HAP-1 (cell line): Measurements from ENCODE around the gene NGEF.
A peak's percentile ranks its signal among the peaks of the same experiment; 100 is the strongest.

ENCODE experiments used
- DNase-seq, 2 experiments: peaks; one replicate each; pipeline ENCODE4 v3.0.0-alpha.2; 2016 to 2020; ENCODE audit warnings: low spot score in 2 of 2
- H3K27me3 ChIP-seq: fragments of 250-450 bp; sonication (Bioruptor Pico); 2 replicates; pipeline ENCODE4 v1.5.1; 2020; ENCODE audit warnings: low read depth, mild to moderate bottlenecking, moderate library complexity
- H3K36me3 ChIP-seq: fragments of 250-450 bp; sonication (Bioruptor Pico); replicated peaks from 2 replicates; pipeline ENCODE4 v1.5.1; 2020; ENCODE audit warnings: mild to moderate bottlenecking
- H3K4me1 ChIP-seq: fragments of 250-450 bp; sonication (Bioruptor Pico); 2 replicates; pipeline ENCODE4 v1.5.1; 2020; ENCODE audit warnings: mild to moderate bottlenecking
- H3K4me3 ChIP-seq: fragments of 250-450 bp; sonication (Bioruptor Pico); 2 replicates; pipeline ENCODE4 v1.5.1; 2020; ENCODE audit warnings: mild to moderate bottlenecking, moderate library complexity
- H3K9me3 ChIP-seq: fragments of 250-450 bp; sonication (Bioruptor Pico); 2 replicates; pipeline ENCODE4 v1.5.1; 2020; ENCODE audit warnings: mild to moderate bottlenecking, moderate library complexity
- in situ Hi-C: fragments of 300-500 bp; cut with MboI; formaldehyde crosslinking; loops from 3 replicates; pipeline ENCODE4 v1.14.3; 2020; ENCODE audit warnings: low sequenced_read_pairs, inconsistent platforms, mixed read lengths

NGEF gene

DNA sequence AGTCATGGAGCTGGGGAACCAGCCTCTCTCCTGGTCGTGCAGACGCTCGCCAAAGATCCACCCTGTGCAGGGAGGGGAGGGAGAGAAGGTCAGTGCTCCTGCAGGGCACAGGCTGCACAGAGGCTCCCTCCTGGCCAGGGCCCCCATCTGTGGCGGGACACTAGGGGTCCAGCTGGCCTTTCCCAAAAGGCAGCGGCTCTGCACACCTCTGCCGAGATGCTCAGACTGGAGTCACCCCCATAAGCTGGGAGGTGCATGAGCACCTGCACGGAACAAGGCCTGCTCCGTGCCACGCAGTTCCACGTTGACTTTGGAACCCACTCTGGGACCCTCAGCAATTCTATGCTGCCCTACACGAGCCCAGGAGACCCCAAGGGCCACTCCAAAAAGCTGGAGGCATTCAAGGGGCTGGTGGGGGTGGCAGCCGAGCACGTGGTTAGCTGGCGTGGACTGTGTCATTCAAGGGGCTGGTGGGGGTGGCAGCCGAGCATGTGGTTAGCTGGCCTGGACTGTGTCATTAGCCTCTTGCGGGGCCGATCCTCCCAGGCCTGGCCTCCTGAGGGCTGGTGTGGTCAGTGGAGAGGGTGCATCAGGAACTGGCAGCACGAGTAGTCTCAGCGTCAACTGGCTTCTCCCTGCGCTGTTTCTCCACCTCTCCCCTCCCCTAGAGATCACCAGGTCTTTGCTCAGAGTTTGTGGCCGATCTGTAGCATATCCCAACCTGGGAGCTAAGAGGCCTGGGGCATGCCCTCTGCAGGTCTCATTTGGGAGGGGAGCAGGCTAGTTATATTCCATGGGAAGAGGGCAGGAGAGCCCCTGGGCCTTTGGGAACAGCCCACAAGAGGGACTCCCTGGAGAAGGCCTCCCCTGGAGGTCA lies 133.2 kb downstream of the NGEF start:
- H3K27me3 ChIP-seq = no peaks in the 10 kb centered on the region
- in situ Hi-C loops = no loop called here
- no peaks in the 10 kb centered on the region for H3K36me3 ChIP-seq
- no peaks in the 10 kb centered on the region for H3K9me3 ChIP-seq
- no peak for DNase-seq
- H3K4me1 ChIP-seq = peaks cover 4% of the 10 kb centered on the region
- no peak overlapping the region for H3K4me3 ChIP-seq

DNA sequence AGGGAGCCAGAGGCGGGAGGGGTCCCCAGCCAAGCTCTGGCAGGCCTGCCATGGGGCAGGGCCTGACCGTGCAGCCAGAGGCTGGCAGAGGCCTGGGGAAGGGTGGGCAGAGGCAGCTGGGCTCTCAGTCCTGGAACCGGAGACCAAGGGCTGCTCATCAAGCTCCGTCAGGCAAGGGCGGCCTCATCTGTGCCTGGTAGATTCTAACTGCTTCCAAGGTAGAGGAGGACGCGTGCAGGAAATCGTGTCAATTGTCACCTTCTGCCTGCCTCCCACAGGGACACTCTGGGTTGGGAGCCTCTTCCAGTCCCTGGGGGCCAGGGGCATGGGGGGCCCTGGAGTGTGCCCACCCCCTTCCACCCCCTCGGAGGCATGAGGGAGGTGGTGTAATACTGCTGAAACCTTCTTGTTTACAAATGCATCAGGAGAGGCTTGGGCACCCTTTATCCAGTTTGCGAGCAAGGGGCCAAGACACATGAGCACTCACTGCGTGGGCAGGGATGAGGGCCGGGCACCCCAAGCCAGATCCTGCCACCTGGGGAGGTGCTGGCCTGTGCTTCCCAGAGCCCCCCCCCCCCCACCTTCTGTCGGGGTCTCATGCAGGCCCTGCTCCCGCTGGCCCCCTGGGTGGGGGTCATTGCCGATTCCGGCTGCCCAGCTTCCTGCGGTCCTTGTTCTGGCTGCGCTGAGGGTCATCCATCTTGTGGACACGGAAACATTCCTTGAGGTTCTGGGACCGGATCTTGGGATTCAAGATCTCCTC lies 134.0 kb downstream of the NGEF start:
- no peaks in the 10 kb centered on the region for H3K36me3 ChIP-seq
- no peaks in the 10 kb centered on the region for H3K27me3 ChIP-seq
- H3K4me1 ChIP-seq = peaks cover 4% of the 10 kb centered on the region
- no peak for DNase-seq
- H3K4me3 ChIP-seq = no peak overlapping the region
- no peaks in the 10 kb centered on the region for H3K9me3 ChIP-seq
- in situ Hi-C loops = no loop called here

GRCh38 chr2:232877940-232878511 lies 135.0 kb downstream of the NGEF start:
- H3K27me3 ChIP-seq = no peaks in the 10 kb centered on the region
- DNase-seq = no peak
- H3K4me3 ChIP-seq = no peak overlapping the region
- no peaks in the 10 kb centered on the region for H3K36me3 ChIP-seq
- no peaks in the 10 kb centered on the region for H3K9me3 ChIP-seq
- peaks cover 4% of the 10 kb centered on the region for H3K4me1 ChIP-seq
- in situ Hi-C loops = no loop called here

GRCh38 chr2:232876978-232877441 lies 136.0 kb downstream of the NGEF start:
- in situ Hi-C loops = no loop called here
- H3K27me3 ChIP-seq = no peaks in the 10 kb centered on the region
- no peaks in the 10 kb centered on the region for H3K9me3 ChIP-seq
- peaks cover 4% of the 10 kb centered on the region for H3K4me1 ChIP-seq
- H3K36me3 ChIP-seq = no peaks in the 10 kb centered on the region
- H3K4me3 ChIP-seq = peak overlapping the region; percentile 54
- no peak for DNase-seq

GRCh38 chr2:232876161-232876977 lies 136.7 kb downstream of the NGEF start:
- H3K9me3 ChIP-seq = no peaks in the 10 kb centered on the region
- peak; percentile 22 to 71 for DNase-seq
- H3K36me3 ChIP-seq = no peaks in the 10 kb centered on the region
- H3K4me3 ChIP-seq = peak overlapping the region; percentile 54
- H3K27me3 ChIP-seq = no peaks in the 10 kb centered on the region
- in situ Hi-C loops = no loop called here
- peaks cover 4% of the 10 kb centered on the region for H3K4me1 ChIP-seq

DNA sequence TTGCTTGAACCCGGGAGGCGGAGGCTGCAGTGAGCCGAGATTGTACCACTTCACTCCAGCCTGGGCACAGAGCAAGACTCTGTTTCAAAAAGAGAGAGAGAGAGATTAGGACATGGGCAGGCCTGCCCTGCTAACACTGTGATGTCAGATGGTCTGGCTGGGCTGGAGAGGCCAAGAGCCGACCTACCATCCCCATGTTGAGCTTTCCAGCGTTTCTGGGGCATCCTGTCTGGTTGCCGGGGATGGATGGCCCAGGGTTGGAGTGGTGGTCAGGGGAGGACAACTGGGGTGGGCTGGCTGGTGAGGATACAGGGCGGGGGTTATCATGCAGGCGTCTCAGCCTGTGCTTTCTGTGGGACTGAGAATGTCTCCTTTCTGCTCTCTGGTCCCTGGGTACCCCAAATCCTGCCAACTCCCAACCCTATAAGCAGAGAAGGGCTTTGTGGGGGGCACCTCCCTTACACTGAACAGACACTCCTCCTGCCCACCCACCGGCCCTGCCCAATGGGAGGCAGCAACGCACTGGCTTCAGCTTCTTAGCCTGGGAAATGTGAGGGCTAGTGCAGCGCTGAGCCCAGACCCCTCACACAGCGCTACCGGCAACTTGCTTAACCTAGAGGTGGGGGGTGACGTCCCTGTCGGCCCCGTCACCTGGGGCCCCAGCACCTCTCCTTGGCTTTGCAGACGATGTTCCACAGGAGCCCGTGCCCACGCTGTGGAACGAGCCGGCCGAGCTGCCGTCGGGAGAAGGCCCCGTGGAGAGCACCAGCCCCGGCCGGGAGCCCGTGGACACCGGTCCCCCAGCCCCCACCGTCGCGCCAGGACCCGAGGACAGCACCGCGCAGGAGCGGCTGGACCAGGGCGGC lies 137.6 kb downstream of the NGEF start:
- no peaks in the 10 kb centered on the region for H3K36me3 ChIP-seq
- peak overlapping the region; percentile 54 for H3K4me3 ChIP-seq
- H3K27me3 ChIP-seq = no peaks in the 10 kb centered on the region
- H3K9me3 ChIP-seq = no peaks in the 10 kb centered on the region
- in situ Hi-C loops = no loop called here
- peak in 1 of 2 experiments; percentile 53 for DNase-seq
- peaks cover 4% of the 10 kb centered on the region for H3K4me1 ChIP-seq

DNA sequence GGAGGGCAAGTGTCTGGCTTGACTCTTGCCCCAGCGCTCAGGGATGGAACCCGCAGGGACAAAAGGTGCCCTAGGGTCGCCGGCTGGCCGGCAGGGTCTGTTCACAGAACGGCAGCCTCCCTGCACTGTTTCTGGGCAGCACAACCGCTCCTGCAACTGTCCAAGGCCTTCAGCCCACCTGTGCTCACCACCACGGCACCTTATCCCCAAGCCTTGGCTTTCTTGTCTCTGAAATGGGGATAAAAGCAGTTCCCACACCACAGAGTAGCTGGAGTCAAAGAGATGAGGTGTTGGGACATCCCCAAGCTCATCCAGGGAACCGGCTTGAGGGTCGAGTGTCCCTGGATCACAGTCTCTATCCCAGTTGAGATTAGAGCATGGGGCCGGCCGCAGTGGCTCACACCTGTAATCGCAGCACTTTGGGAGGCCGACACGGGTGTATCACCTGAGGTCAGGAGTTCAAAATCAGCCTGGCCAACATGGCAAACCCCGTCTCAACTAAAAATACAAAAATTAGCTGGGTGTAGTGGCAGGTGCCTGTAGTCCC lies 138.3 kb downstream of the NGEF start:
- no peaks in the 10 kb centered on the region for H3K36me3 ChIP-seq
- no peaks in the 10 kb centered on the region for H3K9me3 ChIP-seq
- H3K4me3 ChIP-seq = no peak overlapping the region
- in situ Hi-C loops = no loop called here
- no peaks in the 10 kb centered on the region for H3K27me3 ChIP-seq
- H3K4me1 ChIP-seq = peaks cover 4% of the 10 kb centered on the region
- no peak for DNase-seq

- in situ Hi-C loops = no loop called here
- DNase-seq = no peak
- no peaks in the 10 kb centered on the region for H3K27me3 ChIP-seq
- no peaks in the 10 kb centered on the region for H3K36me3 ChIP-seq
- peaks cover 4% of the 10 kb centered on the region for H3K4me1 ChIP-seq
- H3K9me3 ChIP-seq = no peaks in the 10 kb centered on the region
- no peak overlapping the region for H3K4me3 ChIP-seq
These were observed 139.0 kb downstream of the NGEF start for GRCh38 chr2:232873909-232874641.

DNA sequence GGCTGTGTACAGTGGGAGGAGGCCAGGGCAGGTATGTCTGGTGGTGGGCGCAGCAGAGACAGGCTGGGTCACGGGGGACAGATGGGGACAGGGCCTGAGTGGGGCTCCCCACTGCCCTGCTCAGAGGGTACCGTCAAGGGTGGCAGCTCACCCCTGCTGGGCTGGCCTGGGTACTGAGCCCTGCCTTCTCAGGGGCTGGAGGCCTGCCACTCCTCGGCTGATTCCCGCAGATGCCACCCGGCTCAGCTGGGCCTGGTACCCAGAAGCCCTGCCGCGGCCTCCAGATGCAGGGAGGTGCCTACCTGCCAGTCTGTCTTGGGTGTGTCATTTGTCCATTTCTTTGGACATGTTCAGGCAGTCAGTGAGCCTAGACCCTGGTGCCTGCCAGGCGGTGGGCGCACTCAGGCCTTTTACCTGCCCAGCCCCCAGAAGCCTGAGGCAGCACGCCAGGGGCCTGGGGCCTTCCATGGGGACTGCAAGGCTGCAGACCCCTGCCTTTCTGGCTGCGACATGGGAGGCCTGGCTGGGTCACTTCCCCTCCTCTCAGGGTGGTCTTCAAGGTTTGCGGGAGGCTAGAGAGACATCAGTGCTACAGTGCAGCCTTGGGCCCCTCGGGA lies 139.7 kb downstream of the NGEF start:
- no peak for DNase-seq
- no peaks in the 10 kb centered on the region for H3K36me3 ChIP-seq
- H3K9me3 ChIP-seq = no peaks in the 10 kb centered on the region
- H3K27me3 ChIP-seq = no peaks in the 10 kb centered on the region
- in situ Hi-C loops = no loop called here
- peaks cover 4% of the 10 kb centered on the region for H3K4me1 ChIP-seq
- no peak overlapping the region for H3K4me3 ChIP-seq

DNA sequence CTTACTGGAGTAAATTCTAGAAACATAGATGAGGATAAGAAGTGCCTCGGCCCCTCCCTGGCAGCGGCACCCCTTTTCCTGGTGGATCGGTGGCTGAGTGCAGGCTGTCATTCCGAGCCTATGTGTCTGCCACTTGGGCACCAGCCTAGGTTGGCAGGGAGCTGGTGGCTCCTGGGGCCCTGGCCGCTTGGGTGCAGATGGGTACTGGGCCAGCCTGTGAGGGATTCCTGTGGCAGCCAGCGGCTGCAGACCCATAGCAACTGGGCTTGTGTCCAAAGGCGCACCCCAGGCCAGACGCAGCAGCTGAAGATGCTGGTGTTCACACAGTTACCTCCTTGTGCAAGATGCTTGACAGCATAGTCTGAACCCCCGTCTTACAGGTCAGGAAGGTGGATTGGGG lies 140.2 kb downstream of the NGEF start:
- no peaks in the 10 kb centered on the region for H3K9me3 ChIP-seq
- no peak for DNase-seq
- peaks cover 4% of the 10 kb centered on the region for H3K4me1 ChIP-seq
- in situ Hi-C loops = no loop called here
- H3K36me3 ChIP-seq = no peaks in the 10 kb centered on the region
- no peak overlapping the region for H3K4me3 ChIP-seq
- no peaks in the 10 kb centered on the region for H3K27me3 ChIP-seq

DNA sequence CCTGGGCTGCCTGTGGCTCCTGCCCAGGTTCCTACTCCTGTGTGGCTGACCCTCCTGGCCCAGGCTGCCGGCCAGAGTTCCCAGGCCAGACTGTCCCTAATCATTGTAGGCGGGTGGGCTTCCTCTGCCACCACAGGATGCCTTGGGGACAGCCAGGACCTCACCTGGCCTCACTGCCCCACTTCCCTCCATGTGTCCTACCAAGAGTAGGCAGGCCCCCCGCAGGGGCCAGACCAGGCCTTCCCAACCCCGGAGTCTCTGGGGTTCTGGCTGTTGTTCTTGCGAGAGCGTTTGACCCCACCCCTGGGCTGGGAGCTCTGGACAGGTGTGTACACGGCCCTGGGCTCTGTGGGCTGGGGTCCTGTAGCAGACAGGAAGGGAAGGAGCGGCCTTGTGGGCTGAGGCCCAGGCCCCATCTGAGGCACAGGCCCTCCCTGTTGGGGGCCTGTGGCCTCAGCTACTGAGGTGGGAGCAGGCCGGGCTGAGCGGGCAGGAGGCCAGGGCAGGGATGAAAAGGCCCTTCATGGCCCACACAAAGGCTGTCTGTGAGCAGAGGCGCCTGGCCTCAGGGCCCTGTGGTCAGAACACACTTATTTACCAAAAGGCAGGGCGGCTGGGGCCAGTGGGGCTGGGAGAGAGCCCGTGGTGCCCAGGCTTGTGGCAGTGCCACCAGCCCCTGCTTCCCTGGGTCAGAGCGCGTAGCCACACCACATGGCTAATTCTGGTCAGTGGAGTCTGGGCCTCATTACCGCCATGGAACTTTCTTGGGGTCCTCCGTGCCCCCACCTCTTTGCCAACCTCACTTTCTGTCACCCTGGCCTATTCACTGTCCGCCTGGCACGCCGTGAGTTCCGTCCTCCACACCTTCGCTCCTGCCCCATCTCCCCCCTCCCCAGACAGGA lies 141.0 kb downstream of the NGEF start:
- in situ Hi-C loops = no loop called here
- no peak overlapping the region for H3K4me3 ChIP-seq
- no peaks in the 10 kb centered on the region; the same call in 1 of the 2 replicates for H3K4me1 ChIP-seq
- no peaks in the 10 kb centered on the region for H3K27me3 ChIP-seq
- DNase-seq = no peak
- no peaks in the 10 kb centered on the region for H3K36me3 ChIP-seq
- no peaks in the 10 kb centered on the region for H3K9me3 ChIP-seq
